Measurements from ENCODE around the gene ALG2.
"Not testable (repeated sequence)": the region's sequence is repeated elsewhere in the genome, so short reads cannot be mapped to it uniquely, and the experiment has no call there.

The ALG2 gene

DNA sequence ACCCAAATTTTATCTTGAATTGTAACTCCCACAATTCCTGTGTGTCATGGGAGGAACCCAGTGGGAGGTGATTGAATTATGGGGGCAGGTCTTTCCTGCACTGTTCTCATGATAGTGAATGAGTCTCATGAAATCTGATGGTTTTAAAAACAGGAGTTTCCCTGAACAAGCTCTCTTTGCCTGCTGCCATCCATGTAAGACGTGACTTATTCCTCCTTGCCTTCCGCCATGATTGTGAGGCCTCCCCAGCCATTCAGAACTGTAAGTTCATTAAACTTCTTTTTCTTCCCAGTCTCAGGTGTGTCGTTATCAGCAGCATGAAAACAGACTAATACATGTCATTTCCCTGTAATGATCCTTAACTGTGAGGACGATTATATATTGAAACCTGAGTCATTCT lies 16.1 kb upstream of the ALG2 start:
- DNase-seq, result not testable (repeated sequence)

DNA sequence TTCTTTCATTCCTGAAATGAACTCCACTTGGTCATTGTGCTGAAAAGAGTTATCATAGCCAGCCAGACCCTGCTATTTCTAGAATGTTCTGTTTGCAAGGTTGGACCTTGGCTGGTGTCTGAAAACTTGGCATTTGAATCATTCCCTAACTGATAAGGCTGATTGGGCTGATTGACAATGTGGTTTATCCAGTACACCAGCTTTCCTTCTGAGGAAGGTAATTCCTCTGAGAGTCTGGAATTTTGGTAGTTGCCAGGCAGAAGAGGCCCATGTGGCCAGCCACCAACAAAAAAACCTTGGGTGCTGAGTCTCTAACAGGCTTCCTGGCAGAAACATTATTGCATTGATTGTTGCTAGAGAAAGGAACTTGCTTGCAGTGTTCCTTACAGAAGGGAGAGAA lies 15.6 kb upstream of the ALG2 start:
- no peak for DNase-seq

DNA sequence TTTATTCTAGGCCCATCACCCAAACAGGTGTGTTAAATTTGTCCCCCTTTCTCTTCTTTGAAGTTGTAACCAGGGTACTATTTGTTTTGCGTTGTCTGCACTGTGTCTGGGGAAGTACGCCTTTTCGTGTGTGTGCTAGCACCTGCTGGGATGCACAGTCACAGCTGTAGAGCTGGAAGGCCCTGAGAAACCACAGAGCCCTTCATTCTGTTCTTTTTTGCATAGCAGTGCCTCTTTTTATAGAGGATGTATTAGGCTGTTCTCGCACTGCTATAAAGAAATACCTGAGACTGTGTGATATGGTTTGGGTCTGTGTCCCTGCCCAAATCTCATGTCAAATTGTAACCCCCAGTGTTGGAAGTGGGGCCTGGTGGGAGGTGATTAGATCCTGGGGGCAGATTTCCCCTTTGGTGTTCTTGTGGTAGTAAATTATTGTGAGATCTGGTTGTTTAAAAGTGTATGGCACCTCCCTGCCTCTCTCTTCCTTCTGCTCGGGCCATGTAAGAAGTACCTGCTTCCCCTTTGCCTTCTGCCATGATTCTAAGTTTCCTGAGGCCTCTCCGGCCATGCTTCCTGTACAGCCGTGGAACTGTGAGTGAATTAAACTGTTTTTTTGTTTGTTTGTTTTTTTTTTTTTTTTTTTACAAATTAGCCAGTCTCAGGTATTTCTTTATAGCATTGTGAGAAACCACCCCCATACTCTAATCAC lies 14.3 kb upstream of the ALG2 start:
- no peak for DNase-seq

DNA sequence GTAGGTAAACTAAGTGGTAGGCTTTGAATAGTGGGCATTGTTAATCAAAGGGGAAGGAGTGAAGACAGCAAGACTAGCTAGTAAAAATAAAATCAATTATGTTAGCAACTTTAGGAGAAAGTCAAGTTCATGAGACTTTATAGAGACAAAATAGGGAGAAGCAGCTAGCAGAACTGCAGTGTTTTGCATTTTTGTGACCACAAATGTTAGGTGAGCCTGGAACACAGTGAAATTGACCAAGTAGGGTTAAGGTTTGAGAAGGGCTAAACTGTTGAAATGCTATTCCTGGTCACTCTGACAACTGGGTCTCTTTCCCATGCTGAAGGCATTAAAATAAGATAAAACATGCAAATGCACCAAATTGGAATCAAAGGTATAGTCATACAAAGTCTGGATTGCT lies 13.3 kb upstream of the ALG2 start:
- DNase-seq, result no peak

DNA sequence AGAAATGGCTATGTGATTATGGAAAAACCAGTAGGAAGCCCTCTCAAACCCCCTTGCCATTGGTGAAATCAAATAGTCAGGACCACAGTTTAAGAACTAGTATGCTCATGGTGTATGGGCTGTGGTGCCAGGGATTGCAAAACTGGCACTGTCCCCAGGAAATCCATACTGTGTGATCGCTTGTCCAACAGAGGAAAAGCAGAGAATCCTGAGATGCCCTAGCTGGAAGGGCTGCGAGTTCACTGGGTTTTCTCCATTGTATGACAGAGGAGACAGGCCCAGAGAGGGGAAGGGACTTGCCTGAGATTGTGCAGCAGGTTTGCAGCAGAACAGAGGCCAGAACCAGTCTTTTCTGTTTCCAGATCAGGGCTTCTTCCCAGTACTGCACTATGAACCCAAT lies 12.9 kb upstream of the ALG2 start:
- DNase-seq, result no peak

DNA sequence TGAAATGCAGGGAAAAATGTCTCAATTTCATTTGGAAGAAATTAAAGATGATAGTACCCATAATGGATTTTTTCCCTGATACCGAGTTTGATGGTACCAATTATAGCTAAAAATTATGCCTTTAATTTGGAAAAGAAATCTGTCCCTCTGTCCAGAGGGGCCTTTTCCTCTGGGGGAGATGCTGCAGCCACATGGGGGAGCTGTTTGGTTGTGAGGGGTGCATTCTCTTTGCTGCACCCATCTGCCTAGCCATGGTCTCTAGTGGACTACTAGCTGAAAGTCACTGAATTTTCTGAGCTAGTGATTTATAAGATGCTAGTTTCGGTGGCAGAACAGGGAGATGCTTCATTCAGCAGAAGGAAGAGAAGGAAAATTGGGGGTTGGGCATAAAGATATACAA lies 10.0 kb upstream of the ALG2 start:
- no peak for DNase-seq

DNA sequence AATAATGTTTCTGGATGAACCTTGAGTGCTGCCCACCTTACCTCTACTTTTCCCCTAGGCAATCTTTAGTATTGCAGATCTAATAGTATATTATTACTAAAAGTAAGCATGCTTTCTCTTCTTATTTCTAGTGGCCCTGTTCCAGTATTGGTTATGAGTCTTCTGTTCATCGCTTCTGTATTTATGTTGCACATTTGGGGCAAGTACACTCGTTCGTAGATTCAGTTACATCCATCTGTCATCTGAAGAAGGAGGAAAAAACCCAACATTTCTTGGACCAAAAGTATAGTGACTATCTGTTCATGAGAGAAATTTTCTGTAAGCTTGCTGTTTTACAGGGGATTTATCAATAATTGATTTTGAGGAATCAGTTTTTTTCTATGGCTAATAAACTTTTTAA lies 8.5 kb upstream of the ALG2 start:
- DNase-seq, result no peak

DNA sequence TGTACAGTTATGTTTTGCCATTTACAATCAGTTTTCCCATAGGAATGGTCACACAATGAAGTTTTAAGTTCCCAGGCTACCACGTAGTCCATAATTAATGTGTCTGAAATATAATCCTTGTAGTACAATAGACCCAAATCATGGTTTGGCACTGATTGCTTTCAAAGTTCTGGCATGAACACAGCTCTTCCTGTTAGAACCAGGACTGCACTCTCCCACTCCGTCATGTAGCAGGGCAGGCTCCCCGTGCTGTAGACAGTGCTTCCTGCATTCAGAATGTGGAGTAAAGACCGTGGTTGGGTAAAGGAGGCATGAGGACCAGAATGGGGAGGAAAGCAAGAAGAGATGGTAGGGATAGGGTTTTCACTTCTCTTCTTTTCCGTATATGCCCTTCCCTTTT lies 4.3 kb upstream of the ALG2 start:
- no peak for DNase-seq

DNA sequence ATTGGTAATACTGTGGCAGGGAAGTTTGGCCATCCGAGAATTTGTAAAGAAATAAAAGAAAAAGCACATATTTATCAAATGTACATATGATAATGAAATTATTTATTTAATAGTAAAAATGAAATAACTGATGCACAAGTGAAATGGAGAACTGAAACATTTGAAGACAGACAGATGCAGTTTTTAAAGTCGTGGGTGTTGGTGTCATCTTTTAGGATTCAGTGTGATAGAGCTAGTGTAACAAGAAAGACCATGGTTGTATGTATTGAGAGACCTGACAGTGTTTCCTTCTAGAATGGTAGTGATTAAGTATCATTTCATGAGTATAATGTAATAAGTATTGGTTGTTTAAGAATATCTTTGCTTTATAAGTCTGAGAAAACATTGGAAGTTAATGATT lies 2.7 kb upstream of the ALG2 start:
- no peak for DNase-seq

DNA sequence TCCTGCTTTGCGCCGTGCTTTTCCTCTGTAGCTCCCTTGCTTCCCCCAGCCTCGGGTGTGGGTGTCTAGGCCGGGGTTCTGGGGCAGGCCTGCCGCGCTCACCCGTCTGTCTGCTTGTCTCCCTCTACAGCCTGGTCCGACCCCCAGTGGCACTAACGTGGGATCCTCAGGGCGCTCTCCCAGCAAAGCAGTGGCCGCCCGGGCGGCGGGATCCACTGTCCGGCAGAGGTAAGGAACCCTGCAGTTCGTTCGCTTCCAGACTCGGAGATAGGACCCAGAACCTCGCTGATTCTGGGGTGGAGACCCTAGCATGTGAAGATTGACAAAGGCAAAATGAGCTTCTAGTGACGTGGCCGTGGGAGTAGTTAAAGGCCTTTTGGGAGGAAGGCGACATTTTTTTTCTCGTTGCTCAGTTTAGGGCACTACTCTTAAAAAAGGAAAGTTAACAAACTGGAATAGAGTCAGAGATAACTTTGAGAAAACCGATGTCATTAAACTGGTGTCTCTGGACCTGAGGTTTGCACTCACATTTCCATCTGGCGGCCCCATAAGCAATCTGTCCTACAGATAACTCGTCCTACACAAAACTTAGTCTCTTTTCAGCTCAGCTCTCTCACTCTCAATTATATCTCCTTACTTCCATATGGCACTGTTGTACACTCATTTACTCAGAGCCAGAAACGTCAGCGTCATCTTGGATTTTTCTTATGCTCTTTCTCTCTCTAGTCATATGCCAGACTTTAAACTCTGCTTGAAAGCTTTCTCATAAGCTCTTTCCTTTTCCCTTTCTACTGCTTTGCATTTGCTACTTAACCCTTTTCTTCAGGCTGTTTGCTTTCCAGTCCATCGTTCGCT lies 901 bp upstream of the ALG2 start:
- no peak for DNase-seq

DNA sequence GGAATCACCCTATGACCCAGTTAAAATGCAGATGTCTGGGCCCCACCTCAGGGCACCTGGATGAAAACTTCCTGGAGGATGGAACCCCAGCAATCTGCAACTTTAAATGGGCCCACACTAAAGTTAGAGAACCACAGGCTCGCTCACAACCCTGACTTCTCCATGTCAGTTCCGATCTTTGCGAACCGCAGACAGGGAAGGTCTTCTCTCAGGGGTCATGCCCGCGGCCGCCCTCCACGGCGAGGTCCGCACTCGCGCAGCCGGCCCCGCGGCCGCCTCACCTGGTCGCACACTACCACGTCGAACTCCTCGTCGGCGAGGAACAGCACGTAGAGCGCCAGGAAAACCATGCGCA lies 499 bp downstream of the ALG2 start:
- no peak for DNase-seq

DNA sequence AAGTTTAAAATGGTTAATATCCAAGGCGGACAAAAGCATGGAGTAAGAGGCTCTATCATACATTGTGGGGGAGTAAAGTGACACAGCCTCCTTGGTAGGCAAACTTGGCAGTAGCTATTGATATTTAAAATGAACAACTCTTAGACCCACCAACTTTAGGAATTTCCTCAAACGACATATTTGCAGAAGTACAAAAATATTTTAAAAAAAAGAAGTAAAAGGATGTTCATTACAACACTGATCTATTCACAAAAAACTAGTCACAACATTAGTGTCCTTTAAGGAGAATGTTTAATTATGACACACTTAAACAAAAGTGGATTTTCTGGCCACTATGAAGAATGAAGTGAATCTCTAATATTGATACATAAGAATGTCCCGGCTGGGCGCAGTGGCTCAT lies 1.7 kb downstream of the ALG2 start:
- no peak for DNase-seq

DNA sequence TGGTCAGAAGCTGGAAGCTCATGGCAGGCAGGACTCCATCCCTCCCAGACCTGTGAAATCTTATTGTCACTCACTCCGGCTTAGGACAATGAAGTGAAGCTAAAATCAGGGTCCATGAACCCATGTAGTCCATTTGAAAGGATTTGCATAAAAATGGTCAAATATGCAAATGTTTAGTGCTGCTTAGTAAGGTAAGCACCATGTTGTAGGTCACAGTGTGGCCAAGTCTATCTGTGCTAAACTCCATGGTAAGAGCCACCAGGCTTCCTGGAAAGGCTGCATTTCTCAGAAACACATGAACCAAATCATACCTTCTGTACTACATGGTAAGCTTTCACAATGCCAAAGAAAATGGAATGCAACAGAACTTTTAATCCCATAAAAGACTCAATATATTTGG lies 5.7 kb downstream of the ALG2 start:
- DNase-seq, result no peak

DNA sequence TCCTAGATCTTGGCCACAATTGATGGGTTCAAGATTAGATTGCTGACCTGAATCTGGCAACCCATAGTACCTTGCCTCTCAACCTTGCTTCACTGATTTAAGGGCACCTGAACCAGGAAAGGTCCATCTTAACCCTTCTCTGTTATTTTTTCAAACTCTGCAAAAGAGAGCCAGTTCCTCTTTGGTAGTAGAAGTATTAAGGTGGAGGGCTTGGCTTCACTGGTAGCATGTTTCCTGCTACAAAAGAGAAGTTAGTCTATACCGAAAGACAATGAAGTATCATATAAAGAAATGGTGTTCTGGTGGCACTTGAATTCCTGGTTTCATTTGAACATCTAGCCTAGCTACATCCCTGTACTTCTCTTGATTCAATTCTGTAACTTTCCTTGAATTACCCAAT lies 8.5 kb downstream of the ALG2 start:
- no peak for DNase-seq

DNA sequence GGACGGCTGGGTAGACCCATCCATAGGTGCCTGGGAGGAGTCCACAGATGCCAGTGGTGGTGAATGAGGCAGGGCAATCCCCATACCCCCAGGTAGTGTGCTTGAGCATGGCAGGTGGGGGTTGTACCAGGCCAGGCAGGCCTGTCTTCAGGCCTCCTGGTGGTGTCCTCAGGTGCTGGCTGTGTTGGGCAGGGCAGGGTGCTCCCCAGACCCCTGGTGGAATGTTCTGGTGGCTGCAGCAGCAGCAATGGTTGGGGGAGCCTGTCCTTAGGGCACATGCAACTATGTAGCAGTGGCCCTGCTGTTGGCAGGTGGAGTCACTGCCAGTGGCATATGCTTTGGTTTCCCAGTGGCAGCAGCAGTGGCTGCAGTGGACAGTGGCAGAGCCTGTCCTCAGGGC lies 10.0 kb downstream of the ALG2 start:
- no peak for DNase-seq

DNA sequence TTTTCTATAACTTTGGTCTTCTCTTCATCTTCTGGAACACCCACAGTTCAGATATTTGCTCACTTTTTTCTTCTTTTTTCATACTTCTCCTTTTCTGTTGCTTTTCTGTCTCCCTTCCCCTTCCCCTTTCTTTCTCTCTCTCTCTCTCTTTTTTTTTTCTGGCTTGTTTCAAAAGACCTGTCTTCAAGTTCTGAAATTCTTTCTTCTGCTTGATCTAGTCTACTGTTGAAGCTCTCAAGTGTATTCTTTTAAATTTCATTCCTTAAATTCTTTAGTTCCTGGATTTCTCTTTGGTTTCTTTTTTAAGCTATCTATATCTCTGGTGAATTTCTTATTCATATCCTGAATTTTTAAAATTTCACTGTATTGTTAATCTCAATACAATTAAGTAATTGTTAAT lies 11.2 kb downstream of the ALG2 start:
- no peak for DNase-seq

DNA sequence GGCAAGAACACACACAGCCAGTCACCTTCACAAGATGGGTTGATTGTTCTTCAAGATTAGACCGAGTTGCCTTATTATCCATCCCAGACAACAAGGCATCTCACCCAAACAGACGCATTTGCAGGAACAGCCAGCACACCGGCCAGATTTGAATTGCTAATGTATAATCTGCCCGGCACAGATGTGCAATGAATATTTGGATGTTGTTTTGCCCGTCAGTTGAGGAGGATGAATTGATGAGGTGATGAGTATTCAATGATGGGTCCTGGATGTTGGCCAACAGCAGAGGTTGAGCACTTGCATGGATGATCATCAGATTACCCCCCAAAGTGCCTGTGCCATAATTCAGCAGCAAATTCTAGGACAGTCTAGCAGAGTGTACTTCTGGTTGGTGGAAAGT lies 20.1 kb downstream of the ALG2 start:
- DNase-seq, result no peak

DNA sequence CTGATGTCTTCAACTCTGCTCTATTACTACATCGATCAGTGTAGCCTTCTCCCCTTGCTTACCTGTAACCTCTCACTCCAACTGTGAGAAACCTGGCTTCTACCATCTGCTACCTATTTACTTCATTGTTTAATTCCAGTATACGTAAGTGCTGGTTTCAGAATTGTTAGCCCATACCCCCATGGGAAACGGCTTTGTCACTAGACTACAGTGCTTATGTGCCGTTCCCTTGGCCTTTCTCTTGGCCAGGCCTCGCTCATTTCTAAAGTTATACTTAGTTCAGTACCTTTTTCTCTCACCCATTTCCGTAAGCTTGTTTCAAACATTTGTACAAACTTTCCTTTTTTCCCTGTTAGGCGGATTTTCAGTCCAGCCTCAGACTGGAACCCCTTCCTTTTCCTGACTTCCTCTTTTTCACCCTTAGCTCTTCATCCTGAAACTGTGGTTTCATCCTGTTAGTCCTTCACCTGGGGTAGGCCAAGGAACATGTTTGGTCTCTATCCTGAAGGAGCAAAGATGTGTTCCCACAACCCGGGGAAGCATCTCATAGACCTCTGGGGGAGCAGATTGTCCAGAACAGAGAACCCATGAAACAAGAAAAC lies 21.7 kb downstream of the ALG2 start:
- DNase-seq, result no peak

DNA sequence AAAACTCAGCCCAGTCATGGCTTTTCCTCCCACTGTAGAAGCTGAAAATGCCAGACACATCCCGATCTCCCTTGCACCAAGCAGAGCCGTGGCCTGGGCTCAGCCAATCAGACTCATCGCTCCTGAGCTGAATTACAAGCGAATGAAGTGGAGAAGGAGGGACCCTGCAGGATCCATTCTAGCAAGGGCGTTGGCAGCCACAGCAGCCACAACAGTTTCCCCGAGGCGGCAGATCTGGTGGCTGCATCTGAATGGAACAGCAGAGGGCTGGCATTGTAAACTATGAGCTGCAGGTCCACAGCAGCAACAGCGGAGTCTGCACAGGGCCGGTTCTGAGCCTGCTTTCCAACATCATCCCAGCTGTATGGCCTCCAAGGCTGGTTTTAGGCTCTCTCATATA lies 23.8 kb downstream of the ALG2 start:
- DNase-seq, result no peak

DNA sequence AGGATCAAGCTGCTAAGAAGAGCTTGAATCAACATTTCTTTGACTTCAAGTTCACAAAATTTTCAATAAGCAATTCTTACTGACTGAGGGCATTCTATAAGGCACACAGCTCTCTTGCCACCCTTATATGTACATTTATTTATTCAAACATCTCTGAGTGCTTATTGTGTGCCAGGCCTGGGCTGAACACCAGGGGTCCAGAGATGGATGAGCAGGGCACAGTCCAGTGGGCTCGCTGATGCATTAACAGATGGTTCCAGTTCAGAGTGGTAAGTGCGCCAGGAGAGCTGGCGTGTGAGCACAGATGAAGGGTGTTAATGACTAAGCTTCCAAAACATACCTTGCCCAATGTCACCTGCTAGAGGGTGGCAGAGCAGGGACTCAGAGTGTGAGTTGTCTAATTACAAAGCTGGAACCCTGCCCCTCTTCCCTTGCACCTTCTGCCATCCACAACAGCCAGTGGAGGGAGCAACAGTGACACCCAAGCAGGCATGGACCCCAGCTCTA lies 24.6 kb downstream of the ALG2 start:
- no peak for DNase-seq

DNA sequence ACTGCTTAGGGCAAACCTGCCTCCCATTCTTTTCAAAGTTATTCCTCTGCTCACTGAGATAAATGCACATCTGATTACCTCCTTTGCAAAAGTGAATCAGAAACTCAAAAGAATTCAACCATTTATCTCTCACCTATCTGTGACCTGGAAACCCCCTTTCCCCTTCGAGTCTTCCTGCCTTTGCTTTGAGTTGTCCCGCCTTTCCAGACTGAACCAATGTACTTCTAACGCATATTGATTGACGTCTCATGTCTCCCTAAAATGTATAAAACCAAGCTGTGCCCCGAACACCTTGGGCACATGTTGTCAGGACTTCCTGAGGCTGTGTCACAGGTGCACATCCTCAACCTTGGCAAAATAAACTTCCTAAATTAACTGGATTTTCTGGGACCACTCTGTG lies 25.3 kb downstream of the ALG2 start:
- not testable (repeated sequence) for DNase-seq

DNA sequence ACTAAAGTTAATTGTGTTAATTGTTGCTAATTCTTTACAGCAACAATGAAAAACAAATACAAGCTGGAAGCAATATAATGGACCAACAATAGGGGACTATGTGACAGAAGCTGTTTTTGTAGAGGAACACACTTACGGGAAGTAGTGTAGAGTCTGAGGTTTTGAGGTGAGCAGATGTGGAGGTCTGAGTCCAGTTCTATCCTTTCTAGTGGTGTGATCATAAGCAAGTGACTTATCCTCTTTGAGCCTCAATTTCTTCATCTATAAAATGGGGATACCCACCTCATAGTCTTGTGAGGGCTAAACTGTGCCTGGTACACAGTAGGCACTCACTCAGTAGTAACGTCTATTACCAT lies 28.3 kb downstream of the ALG2 start:
- no peak for DNase-seq

DNA sequence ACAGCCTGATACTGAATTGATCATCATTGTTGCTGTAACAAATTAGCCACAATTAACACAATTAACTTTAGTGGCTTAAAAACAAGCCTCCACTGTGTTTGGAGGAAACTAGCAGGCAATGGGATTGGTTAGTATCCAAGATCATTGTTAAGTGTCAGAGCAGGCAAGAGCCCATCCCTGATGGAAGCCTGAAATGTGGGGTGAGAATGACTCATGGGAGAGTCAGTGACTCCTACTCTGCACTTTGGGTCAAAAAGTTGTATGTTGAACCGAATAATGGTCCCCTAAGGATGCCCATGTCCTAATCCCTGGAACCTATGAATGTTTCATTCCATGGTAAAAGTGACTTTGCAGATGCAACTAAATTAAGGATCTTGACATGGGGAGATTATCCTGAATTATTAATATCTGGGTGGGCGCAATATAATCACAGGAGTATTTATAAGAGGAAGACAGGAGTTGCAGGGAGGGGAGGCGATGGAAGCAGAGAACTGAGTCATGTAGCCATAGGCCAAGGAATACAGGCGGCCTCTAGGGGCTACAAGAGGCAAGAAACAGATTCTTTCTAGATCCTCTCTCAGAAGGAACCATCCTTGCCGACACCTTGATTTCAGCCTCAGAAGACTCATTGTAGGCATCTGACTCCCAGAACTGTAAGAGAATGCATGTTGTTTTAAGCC lies 28.8 kb downstream of the ALG2 start:
- DNase-seq, result no peak
